Measurements from ENCODE around the gene HBG1. TPM values are rescaled to one million over a fixed set of nuclear protein-coding genes. Genes with fewer than 3 reads are reported as not detected.

Gene HBG1
- total RNA-seq, 1 donor from 2014 or later = not detected

DNA sequence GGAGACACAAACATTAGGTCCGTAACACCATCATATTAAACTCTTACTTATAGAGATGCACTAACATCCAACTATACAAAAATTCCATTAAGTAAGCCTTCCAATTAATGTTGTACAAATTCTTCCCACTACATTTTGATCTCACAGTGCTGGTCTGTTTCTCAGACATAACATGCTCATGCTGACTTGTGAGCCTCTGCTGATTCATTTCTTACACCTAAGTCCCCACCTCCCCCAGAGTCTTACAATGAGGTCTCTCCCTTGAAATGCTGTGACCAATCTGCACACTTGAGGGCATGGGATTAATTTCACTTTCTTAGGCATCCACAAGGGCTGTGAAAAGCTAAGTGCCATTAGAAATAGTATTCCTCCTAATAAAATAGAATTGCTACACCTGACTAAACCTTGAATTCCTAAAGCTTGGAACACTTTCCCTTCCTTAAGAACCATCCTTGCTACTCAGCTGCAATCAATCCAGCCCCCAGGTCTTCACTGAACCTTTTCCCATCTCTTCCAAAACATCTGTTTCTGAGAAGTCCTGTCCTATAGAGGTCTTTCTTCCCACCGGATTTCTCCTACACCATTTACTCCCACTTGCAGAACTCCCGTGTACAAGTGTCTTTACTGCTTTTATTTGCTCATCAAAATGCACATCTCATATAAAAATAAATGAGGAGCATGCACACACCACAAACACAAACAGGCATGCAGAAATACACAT lies 2.0 kb downstream of the HBG1 start:
- peaks cover 25% of the 10 kb centered on the region for H3K27me3 Mint-ChIP-seq (ENCODE audit: low read depth)
- H3K4me1 Mint-ChIP-seq (ENCODE audit: low read depth) = no peaks in the 10 kb centered on the region
- TF ChIP-seq, protein P1, sequence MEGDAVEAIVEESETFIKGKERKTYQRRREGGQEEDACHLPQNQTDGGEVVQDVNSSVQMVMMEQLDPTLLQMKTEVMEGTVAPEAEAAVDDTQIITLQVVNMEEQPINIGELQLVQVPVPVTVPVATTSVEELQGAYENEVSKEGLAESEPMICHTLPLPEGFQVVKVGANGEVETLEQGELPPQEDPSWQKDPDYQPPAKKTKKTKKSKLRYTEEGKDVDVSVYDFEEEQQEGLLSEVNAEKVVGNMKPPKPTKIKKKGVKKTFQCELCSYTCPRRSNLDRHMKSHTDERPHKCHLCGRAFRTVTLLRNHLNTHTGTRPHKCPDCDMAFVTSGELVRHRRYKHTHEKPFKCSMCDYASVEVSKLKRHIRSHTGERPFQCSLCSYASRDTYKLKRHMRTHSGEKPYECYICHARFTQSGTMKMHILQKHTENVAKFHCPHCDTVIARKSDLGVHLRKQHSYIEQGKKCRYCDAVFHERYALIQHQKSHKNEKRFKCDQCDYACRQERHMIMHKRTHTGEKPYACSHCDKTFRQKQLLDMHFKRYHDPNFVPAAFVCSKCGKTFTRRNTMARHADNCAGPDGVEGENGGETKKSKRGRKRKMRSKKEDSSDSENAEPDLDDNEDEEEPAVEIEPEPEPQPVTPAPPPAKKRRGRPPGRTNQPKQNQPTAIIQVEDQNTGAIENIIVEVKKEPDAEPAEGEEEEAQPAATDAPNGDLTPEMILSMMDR (IDR thresholded peaks at IDR 0.05) = no peak
- H3K9me3 Mint-ChIP-seq (ENCODE audit: low read depth) = no peaks in the 10 kb centered on the region
- H3K27ac Mint-ChIP-seq (ENCODE audit: unreplicated experiment) = no peak overlapping the region
- H3K4me3 Mint-ChIP-seq (ENCODE audit: unreplicated experiment) = no peak overlapping the region
- no peaks in the 10 kb centered on the region for H3K36me3 Mint-ChIP-seq (ENCODE audit: low read depth)
- no peak for DNase-seq (ENCODE audit: low spot score)

DNA sequence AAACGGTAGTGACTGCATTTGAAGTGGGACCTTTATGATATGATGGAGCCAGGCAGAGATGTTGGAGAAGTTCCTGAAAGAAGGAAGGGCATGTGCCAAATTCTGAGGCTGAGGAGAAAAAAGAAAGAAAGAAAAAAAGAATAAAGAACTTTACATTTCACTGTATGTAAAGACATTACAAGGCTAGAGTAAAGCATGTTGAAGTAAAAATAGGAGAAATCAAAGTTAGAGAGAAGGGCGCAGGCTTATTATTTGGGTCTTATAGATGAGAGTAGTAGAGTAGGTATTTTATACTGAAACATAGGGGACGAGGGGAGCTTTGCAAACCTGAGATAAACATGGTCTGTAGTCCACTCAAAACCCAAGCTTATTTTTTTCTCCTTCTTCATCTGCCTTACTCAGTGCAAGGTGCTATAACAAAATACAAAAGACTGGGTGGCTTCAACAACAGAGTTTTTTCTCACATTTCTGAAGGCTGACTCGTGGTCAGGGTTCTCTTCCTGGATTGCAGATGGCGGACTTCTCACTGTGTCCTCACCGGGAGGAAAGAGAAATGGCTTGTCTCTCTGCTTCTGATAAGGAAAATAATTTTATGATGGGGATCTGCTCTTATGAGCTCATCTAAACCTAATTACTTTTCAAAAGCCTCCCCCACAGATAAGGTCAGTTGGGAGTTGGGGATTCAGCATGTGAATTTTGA lies 2.7 kb downstream of the HBG1 start:
- Mint-ChIP-seq H3K27me3 (ENCODE audit: low read depth) (peaks cover 28% of the 10 kb centered on the region), H3K4me3 (ENCODE audit: unreplicated experiment) (no peak overlapping the region), H3K4me1 (ENCODE audit: low read depth) (no peaks in the 10 kb centered on the region), H3K36me3 (ENCODE audit: low read depth) (no peaks in the 10 kb centered on the region), H3K27ac (ENCODE audit: unreplicated experiment) (no peak overlapping the region), H3K9me3 (ENCODE audit: low read depth) (no peaks in the 10 kb centered on the region)
- TF ChIP-seq, protein P1 (IDR thresholded peaks at IDR 0.05) = no peak
- no peak for DNase-seq (ENCODE audit: low spot score)

DNA sequence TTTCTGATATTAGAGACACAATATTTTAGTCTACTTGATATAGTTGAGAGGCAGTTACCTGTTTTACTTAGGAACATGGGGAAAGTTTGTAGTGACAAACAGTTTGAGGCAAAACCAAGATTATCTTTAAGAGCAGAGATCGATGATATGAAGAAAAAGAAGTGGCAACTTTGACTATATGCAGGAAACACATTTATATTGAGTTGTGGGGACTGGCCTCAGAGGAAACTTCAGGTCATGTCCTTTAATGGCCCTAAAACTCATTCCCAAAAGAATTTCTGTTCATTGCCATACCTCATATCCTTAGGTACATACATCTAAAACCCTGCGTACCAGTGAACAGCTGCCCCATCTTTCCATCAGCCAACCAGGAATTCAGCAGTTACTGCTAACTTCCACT lies 4.5 kb downstream of the HBG1 start:
- H3K27ac Mint-ChIP-seq (ENCODE audit: unreplicated experiment) = no peak overlapping the region
- no peak overlapping the region for H3K4me3 Mint-ChIP-seq (ENCODE audit: unreplicated experiment)
- peaks cover 35% of the 10 kb centered on the region for H3K27me3 Mint-ChIP-seq (ENCODE audit: low read depth)
- H3K9me3 Mint-ChIP-seq (ENCODE audit: low read depth) = no peaks in the 10 kb centered on the region
- no peaks in the 10 kb centered on the region for H3K4me1 Mint-ChIP-seq (ENCODE audit: low read depth)
- no peak for DNase-seq (ENCODE audit: low spot score)
- TF ChIP-seq, protein P1 (IDR thresholded peaks at IDR 0.05) = no peak
- H3K36me3 Mint-ChIP-seq (ENCODE audit: low read depth) = no peaks in the 10 kb centered on the region

DNA sequence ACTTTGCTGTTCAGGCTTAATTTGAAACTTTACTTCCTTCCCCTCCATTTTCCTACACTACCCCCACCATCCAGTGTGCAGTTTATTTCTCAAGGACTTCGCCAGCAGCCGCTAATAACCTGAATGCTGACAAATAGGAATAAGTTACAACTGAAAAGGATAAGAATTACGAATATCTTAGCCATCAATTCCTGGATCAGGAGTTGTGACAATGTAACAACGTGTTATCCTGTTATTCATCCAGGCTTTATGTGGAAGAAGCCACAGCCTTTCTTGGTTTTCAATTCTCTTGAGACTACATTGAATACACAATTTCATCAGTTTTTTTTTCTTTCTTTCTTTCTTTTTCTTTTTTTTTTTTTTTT lies 5.9 kb downstream of the HBG1 start:
- no peaks in the 10 kb centered on the region for H3K4me1 Mint-ChIP-seq (ENCODE audit: low read depth)
- peaks cover 43% of the 10 kb centered on the region for H3K27me3 Mint-ChIP-seq (ENCODE audit: low read depth)
- no peak overlapping the region for H3K27ac Mint-ChIP-seq (ENCODE audit: unreplicated experiment)
- no peak overlapping the region for H3K4me3 Mint-ChIP-seq (ENCODE audit: unreplicated experiment)
- no peaks in the 10 kb centered on the region for H3K9me3 Mint-ChIP-seq (ENCODE audit: low read depth)
- DNase-seq (ENCODE audit: low spot score) = no peak
- TF ChIP-seq, protein P1 (IDR thresholded peaks at IDR 0.05) = no peak
- no peaks in the 10 kb centered on the region for H3K36me3 Mint-ChIP-seq (ENCODE audit: low read depth)

DNA sequence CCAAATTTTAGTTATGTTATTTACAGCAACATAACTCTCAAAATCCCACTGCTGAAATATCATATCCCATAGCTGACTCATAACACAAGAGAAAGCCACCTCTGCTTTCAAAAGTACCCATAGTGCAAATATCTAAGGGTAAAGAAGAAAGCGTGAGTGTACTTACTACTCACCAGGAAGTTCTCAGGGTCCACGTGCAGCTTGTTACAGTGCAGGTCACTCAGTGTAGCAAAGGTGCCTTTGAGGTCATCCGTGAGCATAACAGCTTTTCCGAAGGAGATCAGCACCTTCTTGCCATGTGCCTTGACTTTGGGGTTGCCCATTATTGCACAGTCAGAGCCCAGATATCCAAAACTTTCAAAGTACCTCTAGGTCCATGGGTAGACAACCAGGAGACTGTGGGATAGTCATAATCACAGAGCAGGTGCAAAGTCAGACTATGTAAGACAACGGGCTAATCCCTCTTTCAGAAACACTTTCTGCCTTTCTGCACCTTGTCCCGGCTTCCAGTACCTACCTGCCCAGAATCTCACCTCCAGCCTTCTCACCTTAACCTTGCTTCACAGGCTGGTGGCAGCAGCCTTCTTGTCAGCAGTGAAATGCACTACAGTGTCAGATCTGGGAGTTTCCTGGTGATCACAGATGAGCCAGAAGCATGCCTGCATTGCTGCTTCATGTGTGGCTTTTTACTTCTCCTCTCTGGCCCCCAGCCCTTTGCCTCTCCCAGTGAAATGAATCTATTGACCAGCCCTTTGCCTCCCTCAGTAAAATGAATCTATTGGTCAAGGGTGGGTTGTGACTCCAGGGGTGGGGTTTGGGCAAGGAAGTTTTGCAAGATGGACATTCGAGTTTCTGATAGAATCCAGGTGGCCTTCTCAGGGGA lies 6.5 kb downstream of the HBG1 start:
- no peaks in the 10 kb centered on the region for H3K36me3 Mint-ChIP-seq (ENCODE audit: low read depth)

More for the DNA sequence above, 6.5 kb downstream of the HBG1 start:
- Mint-ChIP-seq H3K9me3 (ENCODE audit: low read depth) (no peaks in the 10 kb centered on the region), H3K27me3 (ENCODE audit: low read depth) (peaks cover 45% of the 10 kb centered on the region), H3K27ac (ENCODE audit: unreplicated experiment) (no peak overlapping the region), H3K4me1 (ENCODE audit: low read depth) (no peaks in the 10 kb centered on the region), H3K4me3 (ENCODE audit: unreplicated experiment) (no peak overlapping the region)
- no peak for DNase-seq (ENCODE audit: low spot score)
- TF ChIP-seq, protein P1 (IDR thresholded peaks at IDR 0.05) = no peak

All from chondrocyte (in vitro differentiated cells).